ENCODE results near the gene COL17A1. TPM values are rescaled to one million over a fixed set of nuclear protein-coding genes. Genes with fewer than 3 reads are reported as not detected.

COL17A1 gene
- total and polyA plus RNA-seq, 2 of the 13 experiments (the other 11 are each of a cell fraction or from before 2014, with no cell fraction given): 0.03 TPM; not detected in 1

- in situ Hi-C loops (cut with HindIII; ENCODE audit: extremely low pct_ligation_motif_present, low pct_unique_long_range_greater_than_20kb) (no loop called here), intact Hi-C loops (cut with micrococcal nuclease; ENCODE audit: unreplicated experiment) (loop anchor here (1.0 kb wide), 1 partner anchor 17 kb away; no protein-coding TSS in a partner anchor)
- no peak for DNase-seq (ENCODE audit: low spot score)
- Histone ChIP-seq H3K79me2 (ENCODE audit: insufficient read depth, low read length) (no peaks in the 10 kb centered on the region), H3K27ac (ENCODE audit: extremely low read length, insufficient read depth, low read length) (no peak overlapping the region), H3K9ac (ENCODE audit: insufficient read depth, low read depth, low read length) (no peak overlapping the region), H3K4me1 (ENCODE audit: insufficient read depth, low read length) (no peaks in the 10 kb centered on the region), H3K27me3 (ENCODE audit: control insufficient read depth in 1 of 2, insufficient read depth in 2 of 2, low read length in 2 of 2) (no peaks in the 10 kb centered on the region), H3K4me2 (ENCODE audit: low read depth, low read length) (no peak overlapping the region), H3K36me3 (replicated peaks in 1 of 2; ENCODE audit: control insufficient read depth in 1 of 2, insufficient read depth in 2 of 2, low read length in 2 of 2) (peaks cover 6 to 37% of the 10 kb centered on the region in 2 experiments; a peak in 4 of 5 replicates), H3K9me3 (ENCODE audit: low read length) (no peaks in the 10 kb centered on the region), H2AFZ (ENCODE audit: low read length) (no peak overlapping the region), H3K4me3 (replicated peaks in 1 of 3; ENCODE audit: insufficient read depth in 1 of 3, low read depth in 2 of 3, low read length in 3 of 3) (no peak overlapping the region), H4K20me1 (ENCODE audit: insufficient read depth, low read length) (no peaks in the 10 kb centered on the region)
- no peak for FAIRE-seq
- TF ChIP-seq ISL2 (CRISPR knock-in tag; IDR thresholded peaks at IDR 0.05) (no peak), DDIT3 (CRISPR knock-in tag; IDR thresholded peaks at IDR 0.05) (no peak), ZNF816 (CRISPR knock-in tag; IDR thresholded peaks at IDR 0.05; ENCODE audit: borderline replicate concordance) (no peak), ZNF331 (CRISPR knock-in tag; IDR thresholded peaks at IDR 0.05) (no peak), HNF4G (IDR thresholded peaks at IDR 0.05; ENCODE audit: borderline replicate concordance, low read depth, low read length) (no peak), HNF4G (CRISPR knock-in tag; IDR thresholded peaks at IDR 0.05; ENCODE audit: borderline replicate concordance, low read depth) (no peak), NFE2L2 (IDR thresholded peaks at IDR 0.05; ENCODE audit: low read length) (no peak), MIXL1 (CRISPR knock-in tag; IDR thresholded peaks at IDR 0.05) (no peak), HOMEZ (CRISPR knock-in tag; IDR thresholded peaks at IDR 0.05; ENCODE audit: low read depth) (no peak), CHCHD3 (CRISPR knock-in tag; IDR thresholded peaks at IDR 0.05) (no peak), ZBTB3 (CRISPR knock-in tag; IDR thresholded peaks at IDR 0.05; ENCODE audit: borderline replicate concordance, low read depth) (no peak), SMARCE1 (IDR thresholded peaks at IDR 0.05; ENCODE audit: borderline replicate concordance) (no peak), ZNF558 (CRISPR knock-in tag; IDR thresholded peaks at IDR 0.05; ENCODE audit: borderline replicate concordance) (no peak)
- POLR2A ChIA-PET: no interaction called here
- CTCF ChIA-PET (ENCODE audit: low intra/inter-chr PET ratio, low total read pairs): no interaction called here
- ATAC-seq: no peak
- BruUV-seq (replicated peaks): no TSS peak
- WGBS (ENCODE audit: low lambda C conversion rate): 84% methylated on average over 6 of the region's 6 CpGs
Observed at GRCh38 chr10:104018471-104018870, 67.2 kb downstream of the COL17A1 start.
